AG09319 (cell line): ENCODE data around the gene PKN1.
"Not testable (repeated sequence)": the region's sequence is repeated elsewhere in the genome, so short reads cannot be mapped to it uniquely, and the experiment has no call there.

ENCODE experiments used
- DNase-seq: peaks from one replicate; pipeline ENCODE4 v3.0.0-alpha.2; 2010; ENCODE audit warnings: low read depth; ENCODE audit errors: extremely low read depth
- TF ChIP-seq, protein P1 (sequence below): IDR thresholded peaks from 2 replicates; pipeline ENCODE4 v1.5.1; 2011; ENCODE audit warnings: low read depth, mild to moderate bottlenecking, inconsistent platforms, low read length, moderate library complexity

The PKN1 gene

DNA sequence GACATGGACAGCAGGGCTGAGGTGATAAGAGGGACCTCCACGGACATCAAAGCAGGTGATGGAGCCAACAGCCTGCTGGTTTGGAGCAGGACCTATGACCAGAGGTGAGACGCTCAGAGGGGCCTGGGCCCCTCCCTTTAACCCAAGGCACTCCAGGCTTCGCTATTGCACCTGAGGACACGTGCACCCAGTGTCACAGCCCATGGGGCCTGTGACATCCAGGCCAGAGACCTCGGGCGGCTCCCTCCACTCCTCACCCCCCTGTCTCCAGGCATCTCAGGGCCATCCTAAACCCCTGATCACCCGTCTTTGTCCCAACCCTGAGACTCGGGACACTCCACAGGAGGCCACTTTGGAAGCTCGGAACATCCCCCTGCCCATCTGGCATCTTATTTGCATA lies 38.9 kb upstream of the PKN1 start:
- TF ChIP-seq, protein P1, sequence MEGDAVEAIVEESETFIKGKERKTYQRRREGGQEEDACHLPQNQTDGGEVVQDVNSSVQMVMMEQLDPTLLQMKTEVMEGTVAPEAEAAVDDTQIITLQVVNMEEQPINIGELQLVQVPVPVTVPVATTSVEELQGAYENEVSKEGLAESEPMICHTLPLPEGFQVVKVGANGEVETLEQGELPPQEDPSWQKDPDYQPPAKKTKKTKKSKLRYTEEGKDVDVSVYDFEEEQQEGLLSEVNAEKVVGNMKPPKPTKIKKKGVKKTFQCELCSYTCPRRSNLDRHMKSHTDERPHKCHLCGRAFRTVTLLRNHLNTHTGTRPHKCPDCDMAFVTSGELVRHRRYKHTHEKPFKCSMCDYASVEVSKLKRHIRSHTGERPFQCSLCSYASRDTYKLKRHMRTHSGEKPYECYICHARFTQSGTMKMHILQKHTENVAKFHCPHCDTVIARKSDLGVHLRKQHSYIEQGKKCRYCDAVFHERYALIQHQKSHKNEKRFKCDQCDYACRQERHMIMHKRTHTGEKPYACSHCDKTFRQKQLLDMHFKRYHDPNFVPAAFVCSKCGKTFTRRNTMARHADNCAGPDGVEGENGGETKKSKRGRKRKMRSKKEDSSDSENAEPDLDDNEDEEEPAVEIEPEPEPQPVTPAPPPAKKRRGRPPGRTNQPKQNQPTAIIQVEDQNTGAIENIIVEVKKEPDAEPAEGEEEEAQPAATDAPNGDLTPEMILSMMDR = no peak
- no peak for DNase-seq

DNA sequence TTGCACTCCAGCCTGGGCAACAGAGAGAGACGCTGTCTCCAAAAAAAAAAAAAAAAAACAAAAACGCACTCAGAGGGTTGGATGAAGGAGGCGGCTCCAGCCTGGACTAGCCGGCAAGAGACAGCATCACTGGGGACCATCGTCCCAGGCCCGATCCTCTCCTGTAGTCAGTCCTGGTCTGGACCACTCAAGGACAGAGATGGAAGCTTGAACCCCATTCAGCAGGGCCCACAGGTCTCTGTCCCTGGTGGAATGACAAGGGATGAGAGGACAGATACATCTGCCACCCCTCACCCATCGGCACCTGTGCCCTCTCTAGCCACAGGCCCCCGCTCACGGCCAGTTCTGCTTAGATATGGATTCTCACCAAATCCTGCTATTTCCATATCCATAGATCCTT lies 37.8 kb upstream of the PKN1 start:
- DNase-seq = no peak
- TF ChIP-seq, protein P1 = no peak

DNA sequence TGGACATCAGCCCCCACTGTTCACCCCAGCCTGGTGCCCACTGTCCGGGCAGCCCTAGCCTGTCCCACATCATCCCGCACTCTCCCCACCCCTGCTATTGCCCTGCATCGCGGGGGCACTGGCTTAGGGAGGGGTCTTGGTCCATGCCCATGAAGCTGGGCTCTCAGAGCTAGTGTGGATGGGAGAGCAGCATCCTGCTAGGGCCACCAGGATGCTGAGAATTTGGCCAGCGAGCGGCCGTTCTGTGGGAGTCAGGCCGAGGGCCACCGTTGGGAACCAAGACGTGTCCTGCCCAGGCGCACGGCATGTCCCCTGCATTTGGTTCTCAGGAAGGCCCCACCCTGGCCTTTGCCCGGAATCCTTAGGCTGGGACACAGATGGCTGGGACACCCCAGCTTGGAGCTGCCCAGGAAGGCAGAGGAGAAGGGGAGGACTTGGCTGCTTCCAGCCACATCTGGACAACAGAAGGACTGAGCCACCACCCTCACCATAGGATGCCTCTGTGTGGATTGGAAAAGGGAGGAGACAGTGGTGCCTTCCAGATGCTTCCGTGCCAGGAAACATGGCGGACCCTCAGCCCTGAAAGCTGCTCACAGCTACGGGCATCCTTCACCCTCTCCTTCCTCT lies 37.3 kb upstream of the PKN1 start:
- TF ChIP-seq, protein P1 = no peak
- no peak for DNase-seq

DNA sequence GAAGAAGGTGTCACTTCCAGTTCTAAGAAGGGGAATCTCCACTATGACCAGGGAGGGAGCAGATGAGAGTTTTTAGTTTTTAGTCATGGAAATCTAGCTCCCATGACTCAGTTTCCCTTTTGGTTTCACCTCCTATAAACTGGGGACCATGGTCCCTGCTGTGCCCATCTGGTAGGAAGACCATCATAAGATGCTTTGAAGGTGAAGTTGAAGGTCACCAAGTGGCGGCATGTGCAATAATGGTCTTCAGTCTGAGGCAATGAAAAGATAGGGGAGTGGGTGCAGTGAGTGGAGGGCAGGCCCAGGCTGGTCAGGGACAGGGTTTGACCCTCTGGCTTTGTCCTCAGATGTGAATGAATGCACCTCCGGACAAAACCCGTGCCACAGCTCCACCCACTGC lies 36.4 kb upstream of the PKN1 start:
- not testable (repeated sequence) for DNase-seq

DNA sequence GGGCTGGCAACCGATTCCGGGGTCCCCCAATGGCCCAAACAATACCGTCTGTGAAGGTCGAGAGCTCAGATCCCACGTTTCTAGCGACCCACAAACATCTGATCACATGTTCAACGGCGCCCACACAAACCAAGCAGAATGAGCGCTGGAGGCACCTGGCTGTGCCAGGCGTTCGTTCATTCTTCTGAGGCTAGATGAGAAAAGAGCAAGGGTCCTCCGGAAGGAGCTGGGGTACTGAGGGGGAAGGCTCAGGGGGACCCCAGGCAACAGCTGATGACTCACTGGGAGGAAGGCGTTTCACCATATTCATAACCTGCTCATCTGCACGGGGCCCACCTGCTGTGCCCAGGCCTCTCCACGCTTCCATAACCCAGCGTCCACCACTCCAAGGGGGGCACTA lies 35.9 kb upstream of the PKN1 start:
- DNase-seq = not testable (repeated sequence)

DNA sequence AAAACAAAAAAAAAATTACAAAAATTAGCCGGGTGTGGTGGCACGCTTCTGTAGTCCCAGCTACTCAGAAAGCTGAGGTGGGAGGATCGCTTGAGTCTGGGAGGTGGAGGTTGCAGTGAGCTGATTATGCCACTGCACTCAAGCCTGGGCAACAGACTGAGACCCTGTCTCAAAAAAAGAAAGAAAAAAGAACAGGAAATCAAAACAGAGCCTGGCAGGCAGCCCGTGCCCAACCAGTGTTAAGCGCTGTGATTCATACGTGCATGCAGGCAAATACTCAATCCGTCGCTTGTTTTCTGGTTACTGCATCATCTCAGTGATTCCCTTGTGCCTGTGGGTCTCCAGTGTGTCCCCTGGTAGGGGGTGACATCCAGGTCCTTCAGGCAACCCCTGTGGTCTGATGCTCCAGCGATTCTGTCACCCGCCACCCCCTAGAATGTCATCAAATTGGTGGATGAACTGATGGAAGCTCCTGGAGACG lies 32.1 kb upstream of the PKN1 start:
- no peak for DNase-seq
- TF ChIP-seq, protein P1 = no peak

DNA sequence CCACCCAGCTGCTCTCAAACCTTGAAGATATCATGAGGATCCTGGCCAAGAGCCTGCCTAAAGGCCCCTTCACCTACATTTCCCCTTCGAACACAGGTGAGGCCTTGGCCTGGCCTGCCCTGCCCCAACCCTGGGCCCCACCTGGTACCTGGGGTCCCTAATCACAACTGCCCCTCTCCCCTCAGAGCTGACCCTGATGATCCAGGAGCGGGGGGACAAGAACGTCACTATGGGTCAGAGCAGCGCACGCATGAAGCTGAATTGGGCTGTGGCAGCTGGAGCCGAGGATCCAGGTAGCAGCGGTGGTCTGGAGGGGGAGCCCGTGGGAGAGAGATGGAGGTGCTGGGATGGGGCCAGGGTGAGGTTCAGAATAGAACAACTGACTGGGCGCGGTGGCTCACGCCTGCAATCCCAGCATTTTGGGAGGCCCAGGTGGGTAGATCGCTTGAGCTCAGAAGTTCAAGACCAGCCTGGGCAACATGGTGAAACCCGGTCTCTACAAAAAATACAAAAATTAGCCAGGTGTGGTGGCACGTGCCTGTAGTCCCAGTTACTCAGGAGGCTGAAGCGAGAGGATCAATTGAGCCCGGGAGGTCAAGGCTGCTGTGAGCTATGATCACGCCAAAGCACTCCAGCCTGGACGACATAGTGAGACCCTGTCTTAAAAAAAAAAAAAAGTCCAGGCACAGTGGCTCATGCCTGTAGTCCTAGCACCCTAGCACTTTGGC lies 31.5 kb upstream of the PKN1 start:
- no peak for DNase-seq
- TF ChIP-seq, protein P1 = no peak

DNA sequence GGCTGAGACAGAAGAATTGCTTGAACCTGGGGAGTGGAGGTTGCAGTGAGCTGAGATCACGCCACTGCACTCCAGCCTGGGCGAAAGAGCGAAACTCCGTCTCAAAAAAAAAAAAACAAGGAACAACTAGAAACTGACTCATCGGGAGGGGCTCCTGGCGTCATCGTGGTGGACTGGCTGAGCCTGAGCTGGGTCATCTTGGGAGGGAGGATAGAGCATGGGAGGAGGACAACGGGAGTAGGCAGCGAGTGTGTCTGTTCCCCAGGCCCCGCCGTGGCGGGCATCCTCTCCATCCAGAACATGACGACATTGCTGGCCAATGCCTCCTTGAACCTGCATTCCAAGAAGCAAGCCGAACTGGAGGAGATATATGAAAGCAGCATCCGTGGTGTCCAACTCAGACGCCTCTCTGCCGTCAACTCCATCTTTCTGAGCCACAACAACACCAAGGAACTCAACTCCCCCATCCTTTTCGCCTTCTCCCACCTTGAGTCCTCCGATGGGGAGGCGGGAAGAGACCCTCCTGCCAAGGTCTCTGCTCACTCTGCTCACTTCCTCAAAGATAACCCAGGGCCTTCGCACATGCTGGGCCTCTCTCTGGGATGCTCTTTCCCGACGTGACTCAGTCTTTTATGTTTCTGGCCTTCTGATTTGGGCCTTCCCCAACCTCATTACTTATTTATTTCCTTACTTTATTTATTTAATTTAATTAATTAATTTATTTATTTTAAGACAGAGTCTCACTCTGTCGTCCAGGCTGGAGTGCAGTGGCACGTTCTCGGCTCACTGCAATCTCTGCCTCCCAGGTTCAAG lies 30.6 kb upstream of the PKN1 start:
- TF ChIP-seq, protein P1 = no peak
- DNase-seq = peak; percentile 60

DNA sequence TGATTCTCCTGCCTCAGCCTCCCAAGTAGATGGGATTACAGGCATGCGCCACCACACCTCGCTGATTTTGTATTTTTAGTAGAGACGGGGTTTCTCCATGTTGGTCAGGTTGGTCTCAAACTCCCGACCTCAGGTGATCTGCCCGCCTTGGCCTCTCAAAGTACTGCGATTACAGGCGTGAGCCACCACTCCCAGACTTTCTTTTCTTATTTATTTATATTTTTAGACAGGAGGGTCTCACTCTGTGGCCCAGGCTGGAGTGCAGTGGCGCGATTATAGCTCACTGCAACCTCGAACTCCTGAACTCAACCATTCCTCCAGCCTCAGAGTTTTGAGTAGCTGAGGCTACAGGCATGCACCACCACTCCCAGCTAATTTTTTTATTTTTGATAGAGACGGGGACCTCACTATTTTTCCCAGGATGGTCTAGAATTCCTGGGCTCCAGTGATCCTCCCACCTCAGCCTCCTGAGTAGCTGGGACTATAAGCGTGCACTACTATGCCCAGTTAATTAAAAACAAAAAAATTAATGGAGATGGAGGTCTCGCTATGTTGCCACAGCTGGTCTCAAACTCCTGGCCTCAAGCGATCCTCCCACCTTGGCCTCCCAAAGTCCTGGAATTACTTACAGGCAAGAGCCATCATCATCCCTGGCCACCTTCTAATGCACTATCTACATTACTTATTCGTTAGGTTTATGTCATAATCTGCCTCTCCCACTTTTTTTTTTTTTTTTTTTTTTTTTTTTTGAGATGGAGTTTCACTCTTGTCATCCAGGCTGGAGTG lies 29.8 kb upstream of the PKN1 start:
- not testable (repeated sequence) for DNase-seq
